HG03469 (cell line): ENCODE measurements around the gene LARP4B.

Experiments used
- ATAC-seq: cut with Tn5 transposase; IDR thresholded peaks from one replicate; pipeline ENCODE4 v1.9.1; 2021; ENCODE audit warnings: mild to moderate bottlenecking, moderate library complexity, moderate number of reproducible peaks; ENCODE audit not compliant: unreplicated experiment

The LARP4B gene

GRCh38 chr10:789831-790701, 141.4 kb downstream of the LARP4B start:
- no peak for ATAC-seq

DNA sequence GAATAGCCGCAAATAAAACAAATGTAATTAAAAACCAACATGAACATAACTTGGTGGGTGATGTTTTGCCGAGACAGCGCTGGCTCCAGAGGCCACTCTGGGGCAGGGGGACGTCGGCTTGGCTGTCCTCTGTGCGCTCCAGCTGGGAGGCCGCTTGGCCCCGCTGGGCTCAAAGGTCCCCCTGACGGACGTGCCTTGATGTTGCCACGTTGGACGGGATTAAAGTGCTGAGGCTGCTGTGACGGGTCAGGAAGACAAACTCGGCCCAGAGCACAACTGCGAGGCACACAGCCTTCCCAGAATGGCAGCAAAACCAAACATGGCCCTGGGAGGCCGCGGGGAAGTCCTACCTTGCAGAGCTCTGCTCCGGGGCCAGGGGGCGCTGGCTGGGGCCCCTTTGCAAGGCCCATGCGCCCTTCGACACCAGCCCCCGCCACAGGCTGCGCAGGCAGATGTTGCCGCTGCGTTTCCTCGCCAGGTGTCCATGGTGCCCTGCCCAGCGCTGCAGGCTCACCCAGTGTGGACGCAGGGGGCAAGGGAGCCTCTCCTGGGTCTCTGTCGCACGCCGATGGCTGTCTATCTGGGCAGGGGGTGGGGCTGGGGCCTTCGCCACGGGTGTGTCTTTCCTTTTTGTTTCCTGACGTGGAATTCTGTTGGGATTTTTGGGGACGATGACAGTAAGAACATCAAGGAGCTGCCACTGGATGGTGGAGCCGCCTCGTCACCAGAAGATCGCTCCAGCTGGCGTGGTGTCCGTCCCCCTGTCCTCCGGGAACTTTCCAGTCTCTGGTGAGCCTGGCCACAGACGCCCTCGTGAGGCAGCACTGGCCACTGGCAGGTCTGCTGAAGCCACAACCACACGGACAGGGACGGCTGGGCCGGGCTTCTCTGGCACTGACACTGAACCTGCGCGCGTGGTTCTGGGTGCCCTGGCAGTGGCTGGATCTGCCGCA, 142.4 kb downstream of the LARP4B start:
- ATAC-seq: no peak

GRCh38 chr10:787933-788651, 143.4 kb downstream of the LARP4B start:
- ATAC-seq: no peak

GRCh38 chr10:786633-787474, 144.7 kb downstream of the LARP4B start:
- ATAC-seq: no peak

GRCh38 chr10:785861-786214, 145.7 kb downstream of the LARP4B start:
- no peak for ATAC-seq

- ATAC-seq: no peak
Measured at GRCh38 chr10:785089-785860, 146.2 kb downstream of the LARP4B start.

GRCh38 chr10:784403-785088, 147.0 kb downstream of the LARP4B start:
- ATAC-seq: no peak

DNA sequence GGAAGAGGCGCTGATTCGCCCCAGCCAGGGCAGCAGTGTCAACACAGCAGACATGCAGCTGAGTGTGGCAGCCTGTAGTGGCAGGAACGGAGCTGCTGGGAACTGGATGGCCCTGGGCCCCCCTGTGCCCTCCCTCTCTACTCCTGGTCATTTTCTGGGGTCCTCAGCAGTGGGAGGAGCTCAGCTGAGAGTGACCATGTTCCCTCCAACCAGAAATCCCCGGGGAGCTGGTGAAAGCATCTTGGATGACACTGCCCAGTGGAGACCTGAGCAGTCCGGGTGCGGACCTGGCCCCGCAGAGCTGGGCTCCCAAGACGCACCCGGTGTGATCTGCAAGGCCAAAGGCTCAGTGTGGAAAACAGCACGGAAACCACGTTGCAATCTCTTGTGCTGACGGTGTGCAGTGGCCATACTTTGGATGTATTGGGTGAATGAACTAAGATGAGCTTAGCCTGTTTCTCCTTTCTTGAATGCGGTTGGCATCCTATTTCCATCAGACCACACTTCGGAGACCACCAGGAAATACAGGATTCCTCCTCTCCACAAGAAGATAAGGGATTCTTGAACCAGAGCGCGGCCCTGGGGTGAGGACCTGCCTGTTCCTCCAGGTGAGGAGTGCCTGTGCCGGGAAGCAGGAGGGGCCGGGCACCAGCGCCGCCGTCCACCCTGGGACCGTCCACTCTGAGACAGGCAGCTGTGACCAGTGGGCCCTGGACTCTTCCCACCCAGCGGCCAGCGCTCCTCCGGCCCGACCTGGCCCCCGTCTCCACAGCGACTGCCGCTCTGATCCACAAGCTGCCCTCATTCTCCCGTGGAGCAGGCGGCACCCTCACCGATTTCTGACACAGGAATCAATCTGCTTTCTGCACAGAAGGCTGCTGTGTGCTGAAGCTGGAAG, 148.5 kb downstream of the LARP4B start:
- no peak for ATAC-seq

DNA sequence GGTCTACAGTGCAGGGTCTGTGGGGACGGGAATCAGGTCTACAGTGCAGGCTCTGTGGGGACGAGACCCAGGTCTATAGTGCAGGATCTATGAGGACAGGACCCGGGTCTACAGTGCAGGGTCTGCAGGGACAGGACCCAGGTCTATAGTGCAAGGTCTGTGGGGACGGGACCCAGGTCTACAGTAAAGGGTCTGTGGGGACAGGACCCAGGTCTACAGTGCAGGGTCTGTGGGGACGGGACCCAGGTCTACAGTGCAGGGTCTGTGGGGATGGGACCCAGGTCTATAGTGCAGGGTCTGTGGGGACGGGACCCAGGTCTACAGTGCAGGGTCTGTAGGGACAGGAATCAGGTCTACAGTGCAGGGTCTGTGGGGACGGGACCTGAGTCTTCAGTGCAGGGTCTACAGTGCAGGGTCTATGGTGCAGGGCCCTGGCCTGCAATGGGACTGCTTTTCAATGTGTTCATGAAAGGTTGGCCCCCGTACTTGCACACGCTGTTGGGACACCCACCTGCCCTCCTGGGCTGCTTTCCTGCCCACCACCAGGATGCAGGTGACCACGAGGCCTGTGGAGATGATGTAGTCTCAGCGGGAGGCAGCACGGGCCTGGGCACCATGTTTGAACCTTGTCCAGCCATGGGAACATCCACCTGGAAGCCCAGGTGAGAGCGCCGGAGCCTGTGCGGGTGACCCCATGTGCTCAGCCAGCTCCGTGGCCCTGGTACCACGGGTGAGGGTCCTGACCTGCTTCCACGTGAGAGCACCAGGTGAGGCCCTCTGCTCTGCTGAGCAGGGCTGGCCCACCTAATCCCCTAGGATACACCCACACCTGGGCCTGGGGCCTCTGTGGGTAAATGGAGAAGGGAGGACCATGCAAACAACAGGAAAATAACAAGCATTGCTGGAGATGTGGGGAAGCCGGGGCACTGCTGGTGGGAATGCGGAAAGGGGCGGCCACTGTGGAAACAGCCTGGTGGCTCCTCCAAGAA, 150.7 kb downstream of the LARP4B start:
- no peak for ATAC-seq

- no peak for ATAC-seq
Measured at GRCh38 chr10:778626-779330, 152.7 kb downstream of the LARP4B start.

- ATAC-seq: no peak
Measured at GRCh38 chr10:777913-778479, 153.5 kb downstream of the LARP4B start.

DNA sequence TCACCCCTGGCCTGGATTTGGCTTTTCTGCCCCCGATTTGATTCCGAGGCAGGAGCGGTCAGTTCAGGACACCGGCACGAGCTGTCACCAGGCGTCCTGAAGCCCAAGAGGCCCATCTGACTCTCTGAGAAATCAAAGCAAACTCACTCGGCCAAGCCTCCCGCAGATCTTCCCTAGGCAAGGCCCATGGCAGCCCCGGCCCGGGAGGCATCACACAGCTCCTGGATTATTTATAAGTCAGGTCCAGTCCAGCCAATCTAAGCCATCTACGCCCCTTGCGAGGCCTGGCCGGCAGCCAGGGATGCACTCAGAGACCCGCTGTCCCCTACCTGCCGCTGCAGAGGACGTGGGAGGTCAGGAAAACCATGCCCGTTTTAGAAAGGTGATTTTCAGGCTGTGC, 154.7 kb downstream of the LARP4B start:
- ATAC-seq: no peak

- no peak for ATAC-seq
Measured at GRCh38 chr10:775245-776075, 156.0 kb downstream of the LARP4B start.

DNA sequence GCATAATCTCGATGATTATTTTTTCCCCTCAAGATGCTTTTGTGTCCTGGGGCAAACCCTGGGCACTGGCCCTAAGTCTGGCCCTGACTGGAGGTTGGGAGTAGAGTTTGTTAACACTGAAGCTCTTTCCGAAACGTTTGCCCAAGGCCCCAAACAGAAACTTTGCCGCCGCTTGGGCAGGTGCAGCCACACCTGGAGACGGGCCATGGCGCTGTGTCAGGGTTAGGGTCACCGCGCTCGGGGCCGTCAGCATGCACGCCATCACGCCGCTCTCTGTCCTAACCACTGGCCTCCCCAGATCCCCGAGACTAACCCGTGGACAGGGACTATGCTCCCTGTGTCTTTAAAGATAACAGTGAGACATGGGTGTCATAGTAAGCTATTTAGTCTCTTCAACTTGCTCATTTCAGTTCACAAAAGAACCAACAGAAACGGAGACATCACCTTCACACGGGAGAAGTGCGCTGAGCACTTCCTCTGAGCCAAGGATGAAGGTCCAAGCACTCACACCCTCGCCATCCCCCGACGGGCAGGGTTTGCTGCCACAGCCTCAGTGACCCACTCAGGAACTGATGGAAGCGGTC, 156.8 kb downstream of the LARP4B start:
- no peak for ATAC-seq

DNA sequence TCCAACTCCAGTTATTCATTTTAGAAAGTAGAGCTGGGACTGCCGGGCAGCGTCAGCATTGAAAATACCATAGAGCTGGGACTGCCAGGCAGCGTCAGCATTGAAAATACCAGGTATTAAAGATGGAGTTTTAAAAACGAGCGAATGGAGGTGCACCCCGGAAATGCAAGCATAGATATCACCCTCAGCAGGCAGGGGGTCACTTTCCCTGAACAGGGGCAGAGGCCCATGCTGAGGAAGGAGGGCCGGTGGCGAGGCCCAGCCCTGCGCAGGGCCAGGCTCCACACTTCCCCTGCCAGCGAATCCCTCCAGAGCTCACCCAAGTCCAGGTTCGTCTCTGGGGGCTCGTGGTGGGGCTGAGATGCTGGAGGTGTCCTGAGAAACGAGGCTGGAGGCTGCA, 157.3 kb downstream of the LARP4B start:
- no peak for ATAC-seq
